Spleen (tissue), 11 donors: ENCODE results near the gene MVK. TPM values are rescaled to one million over a fixed set of nuclear protein-coding genes. Genes with fewer than 3 reads are reported as not detected.

Source experiments
- DNase-seq: peaks from one replicate; pipeline ENCODE4 v3.0.0-alpha.2; 2020
- H3K27ac ChIP-seq, 8 donors: fragments of 200-600 bp; sonication (generic) in 7 of 8; 1 replicate in 4 of 8; 2 replicates in 4 of 8; pipeline versions ENCODE4 v1.5.0 to v1.8.0; 2016 to 2021; ENCODE audit warnings: inconsistent platforms in 4 of 8, mild to moderate bottlenecking in 4 of 8, moderate library complexity in 1 of 8
- H3K27me3 ChIP-seq, 7 donors: fragments of 200-600 bp; sonication (generic) in 6 of 7; replicated peaks in 1 of 7; 1 replicate in 4 of 7; 2 replicates in 3 of 7; pipeline versions ENCODE4 v1.5.0 to v1.8.0; 2016 to 2021; ENCODE audit warnings: inconsistent platforms in 3 of 7, mild to moderate bottlenecking in 1 of 7
- H3K36me3 ChIP-seq, 6 donors: fragments of 200-600 bp; sonication (generic) in 5 of 6; 1 replicate in 4 of 6; 2 replicates in 2 of 6; pipeline versions ENCODE4 v1.5.0 to v1.8.0; 2016 to 2021; ENCODE audit warnings: inconsistent platforms in 2 of 6
- H3K4me1 ChIP-seq, 6 donors: fragments of 200-600 bp; sonication (generic) in 5 of 6; 1 replicate in 3 of 6; 2 replicates in 3 of 6; pipeline versions ENCODE4 v1.5.0 to v1.8.0; 2016 to 2021; ENCODE audit warnings: inconsistent platforms in 3 of 6
- H3K4me3 ChIP-seq, 8 donors: fragments of 200-600 bp; sonication (generic) in 7 of 8; 1 replicate in 4 of 8; 2 replicates in 4 of 8; pipeline versions ENCODE4 v1.5.0 to v1.8.0; 2016 to 2021; ENCODE audit warnings: inconsistent platforms in 4 of 8, mild to moderate bottlenecking in 4 of 8, moderate library complexity in 2 of 8
- H3K9me3 ChIP-seq, 8 donors: fragments of 200-600 bp; sonication (generic) in 7 of 8; 1 replicate in 4 of 8; 2 replicates in 4 of 8; pipeline versions ENCODE4 v1.5.0 to v1.8.0; 2016 to 2021; ENCODE audit warnings: inconsistent platforms in 4 of 8
- CTCF ChIP-seq, 11 experiments: fragments of 200-600 bp in 7 of 11; fragments of 450-650 bp in 4 of 11; sonication (generic) in 4 of 11; IDR thresholded peaks in 8 of 11; conservative IDR thresholded peaks in 3 of 11; 1 replicate in 7 of 11; 2 replicates in 4 of 11; pipeline versions ENCODE4 v1.4.0 to v1.8.0; 2016 to 2021; ENCODE audit warnings: antibody characterized with exemption in 11 of 11, inconsistent platforms in 4 of 11, mild to moderate bottlenecking in 1 of 11
- POLR2A ChIP-seq, 3 donors: fragments of 450-650 bp; IDR thresholded peaks; one replicate each; pipeline ENCODE4 v1.5.1; 2017; ENCODE audit warnings: antibody characterized with exemption in 3 of 3, mild to moderate bottlenecking in 1 of 3
- POLR2AphosphoS5 ChIP-seq, 3 donors: sonication (generic); formaldehyde crosslinking; IDR thresholded peaks; one replicate each; pipeline ENCODE4 v1.5.1; 2017; ENCODE audit warnings: antibody characterized with exemption in 3 of 3
- WGBS, 5 donors: extraction: QIAGEN DNeasy Blood & Tissue Kit in 3 of 5; methylation state at CpG; one replicate each; pipeline versions ENCODE4 v1.1.5 to v1.1.7; 2013 to 2018; 5-methylcytosine and 5-hydroxymethylcytosine counted together
- intact Hi-C: fragments of 100-400 bp; cut with DNase I; formaldehyde crosslinking; loops from one replicate; pipeline ENCODE4 v1.15.0; 2023; ENCODE audit warnings: low total_unique reads
- polyA plus RNA-seq, 3 donors: library from polyadenylated mRNA; stranded (reverse); fragments of 200-250 nt; gene quantifications; one replicate each; pipeline ENCODE4 v1.2.1, GENCODE V29; 2013
- total RNA-seq, 7 donors: library from RNA; depleted of rRNA in 3 of 7; stranded (reverse); fragments of >200 nt in 3 of 7; fragmentation: NEBNext Ultra II Directional in 4 of 7; extraction: Animal tissue kit (Norgen Biotek cat#: 25700) in 4 of 7; gene quantifications; one replicate each; pipeline versions ENCODE4 v1.1.0 to v1.2.1, GENCODE V29; 2016 to 2021
- donor health status: healthy with polysubstance abuse.
- donor health status: DM: no; HTN: no; CAD: no; lungs with moderate emphysema.
- donor health status: DM: no; HTN: no; CAD: no.
- donor health status: Bipolar disorder and iron deficiency.
- donor health status: healthy.
- donor health status: DM: no; HTN: no; CAD: no.
- donor health status: DM: yes; HTN: yes; CAD: no.

The MVK gene
- total and polyA plus RNA-seq, 10 donors, result 6.2 to 16.5 (median 9.4) TPM

- Histone ChIP-seq H3K4me1 (peaks cover 0 to 11% (median 0%) of the 10 kb centered on the region in 6 donors), H3K4me3 (no peak overlapping the region), H3K36me3 (peaks cover 0 to 11% (median 0%) of the 10 kb centered on the region in 6 donors), H3K27me3 (peaks cover 0 to 28% (median 5%) of the 10 kb centered on the region in 7 donors), H3K27ac (no peak overlapping the region), H3K9me3 (no peaks in the 10 kb centered on the region)
- 73 to 80% (median 77%) methylated on average over 4 of the region's 4 CpGs for WGBS, 5 donors
- intact Hi-C loops, result no loop called here
- TF ChIP-seq POLR2AphosphoS5 (IDR thresholded peaks at IDR 0.05) (no peak), CTCF (IDR thresholded peaks at IDR 0.05 in 8 of 11, conservative IDR thresholded peaks at IDR 0.05 in 3 of 11) (no peak), POLR2A (IDR thresholded peaks at IDR 0.05) (no peak)
- DNase-seq, result no peak
Measured at GRCh38 chr12:109552971-109553370, 20.6 kb upstream of the MVK start.

GRCh38 chr12:109553483-109553882 is 20.1 kb upstream of the MVK start:
- 84 to 94% (median 91%) methylated on average over 7 of the region's 7 CpGs for WGBS, 5 donors
- peaks cover 0 to 23% (median 5%) of the 10 kb centered on the region in 7 donors for H3K27me3 ChIP-seq
- H3K36me3 ChIP-seq, result peaks cover 0 to 12% (median under 1%) of the 10 kb centered on the region in 6 donors
- H3K4me3 ChIP-seq, result no peak overlapping the region
- peaks cover 0 to 11% (median 0%) of the 10 kb centered on the region in 6 donors for H3K4me1 ChIP-seq
- H3K9me3 ChIP-seq, result no peaks in the 10 kb centered on the region
- TF ChIP-seq CTCF (IDR thresholded peaks at IDR 0.05 in 8 of 11, conservative IDR thresholded peaks at IDR 0.05 in 3 of 11) (no peak), POLR2A (IDR thresholded peaks at IDR 0.05) (no peak), POLR2AphosphoS5 (IDR thresholded peaks at IDR 0.05) (no peak)
- DNase-seq, result no peak
- intact Hi-C loops, result no loop called here
- H3K27ac ChIP-seq, result no peak overlapping the region

GRCh38 chr12:109553906-109554500 is 19.6 kb upstream of the MVK start:
- H3K27me3 ChIP-seq, result peaks cover 0 to 18% (median 5%) of the 10 kb centered on the region in 7 donors
- intact Hi-C loops, result no loop called here
- WGBS, 5 donors, result 72 to 80% (median 76%) methylated on average over 16 of the region's 16 CpGs
- DNase-seq, result no peak
- no peak overlapping the region for H3K27ac ChIP-seq
- peaks cover 0 to 11% (median 0%) of the 10 kb centered on the region in 6 donors for H3K4me1 ChIP-seq
- H3K36me3 ChIP-seq, result peaks cover 0 to 12% (median 2%) of the 10 kb centered on the region in 6 donors
- H3K9me3 ChIP-seq, result no peaks in the 10 kb centered on the region
- H3K4me3 ChIP-seq, result no peak overlapping the region
- no peak for TF ChIP-seq POLR2AphosphoS5 (IDR thresholded peaks at IDR 0.05)
- no peak for TF ChIP-seq POLR2A (IDR thresholded peaks at IDR 0.05)

GRCh38 chr12:109554761-109555160 is 18.8 kb upstream of the MVK start:
- no peak for TF ChIP-seq POLR2AphosphoS5 (IDR thresholded peaks at IDR 0.05)
- no peak for TF ChIP-seq POLR2A (IDR thresholded peaks at IDR 0.05)
- no peak for TF ChIP-seq CTCF (IDR thresholded peaks at IDR 0.05 in 8 of 11, conservative IDR thresholded peaks at IDR 0.05 in 3 of 11)
- H3K4me3 ChIP-seq, result no peak overlapping the region
- H3K27ac ChIP-seq, result no peak overlapping the region
- DNase-seq, result no peak
- H3K36me3 ChIP-seq, result peaks cover 0 to 12% (median 2%) of the 10 kb centered on the region in 6 donors
- 74 to 83% (median 80%) methylated on average over 6 of the region's 6 CpGs for WGBS, 5 donors
- intact Hi-C loops, result no loop called here
- H3K4me1 ChIP-seq, result peaks cover 0 to 11% (median 0%) of the 10 kb centered on the region in 6 donors
- no peaks in the 10 kb centered on the region for H3K9me3 ChIP-seq
- peaks cover 0 to 13% (median 0%) of the 10 kb centered on the region in 7 donors for H3K27me3 ChIP-seq
